Measurements from ENCODE around the gene NGLY1.

NGLY1 gene

DNA sequence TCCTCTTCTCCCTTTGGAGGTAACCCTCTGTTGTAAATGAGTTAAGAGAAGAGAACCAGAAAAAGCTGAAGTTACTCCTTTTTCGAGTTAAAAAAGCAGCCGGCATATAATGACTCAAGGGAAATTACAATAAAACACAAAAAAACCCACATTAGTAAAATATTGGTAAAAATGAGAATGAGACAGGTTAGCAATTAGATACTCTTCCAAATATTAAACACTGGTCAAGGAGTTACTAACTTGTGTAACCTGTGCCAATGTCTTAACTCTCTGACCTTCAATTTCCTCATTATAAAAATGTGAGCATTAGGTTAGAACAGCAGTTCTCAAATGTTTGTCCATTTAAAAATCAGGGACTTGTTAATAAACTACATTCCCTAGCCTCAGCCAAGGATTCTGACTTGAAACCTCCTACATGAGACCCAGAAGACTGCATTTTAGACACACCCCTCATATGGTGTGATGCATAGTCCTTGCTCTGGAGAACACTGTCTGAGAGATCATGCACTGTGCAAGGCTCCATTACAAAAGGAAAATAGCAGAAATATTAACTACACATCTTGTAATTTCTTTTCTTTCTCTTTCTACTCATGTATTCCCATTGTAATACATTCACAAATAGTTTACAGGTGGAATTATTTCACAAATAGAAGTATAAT lies 75.8 kb downstream of the NGLY1 start:
- no peak for DNase-seq

DNA sequence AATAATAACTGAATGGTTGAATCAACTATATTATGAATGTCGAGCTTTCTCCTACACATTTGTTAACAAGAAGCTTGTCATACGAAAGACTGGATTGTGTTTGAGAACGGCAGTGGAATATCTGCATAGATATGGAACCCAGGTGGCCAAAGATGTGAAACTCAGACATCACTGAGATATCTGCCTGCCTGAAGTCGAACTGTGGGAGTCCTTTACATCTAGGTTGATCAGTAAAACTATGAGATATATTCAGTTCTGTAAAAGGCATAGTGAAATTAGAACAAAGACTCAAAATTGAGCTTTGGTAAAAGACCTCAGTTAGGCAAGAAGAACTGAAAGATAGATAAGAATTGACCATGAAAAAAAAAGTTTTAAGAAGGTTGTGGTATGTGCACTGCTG lies 77.0 kb downstream of the NGLY1 start:
- no peak for DNase-seq

DNA sequence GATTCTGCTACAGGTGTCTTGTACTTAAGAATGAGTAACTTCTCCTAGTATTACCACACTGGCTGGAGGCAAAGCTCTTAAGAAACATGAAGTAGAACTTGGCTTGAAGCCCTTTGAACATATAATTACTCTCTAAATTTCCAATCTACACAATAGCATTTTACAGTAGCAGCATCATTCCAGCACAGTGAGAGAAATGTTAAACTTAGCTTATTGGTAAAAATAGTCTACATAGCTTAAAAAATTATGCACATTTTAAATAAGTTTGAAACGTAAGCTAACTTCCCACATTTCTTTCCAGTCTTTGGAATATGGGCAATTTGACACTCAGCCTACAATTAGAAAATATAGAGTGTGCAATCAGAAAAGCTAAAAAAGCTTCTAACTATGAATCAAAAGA lies 85.7 kb downstream of the NGLY1 start:
- DNase-seq: no peak

DNA sequence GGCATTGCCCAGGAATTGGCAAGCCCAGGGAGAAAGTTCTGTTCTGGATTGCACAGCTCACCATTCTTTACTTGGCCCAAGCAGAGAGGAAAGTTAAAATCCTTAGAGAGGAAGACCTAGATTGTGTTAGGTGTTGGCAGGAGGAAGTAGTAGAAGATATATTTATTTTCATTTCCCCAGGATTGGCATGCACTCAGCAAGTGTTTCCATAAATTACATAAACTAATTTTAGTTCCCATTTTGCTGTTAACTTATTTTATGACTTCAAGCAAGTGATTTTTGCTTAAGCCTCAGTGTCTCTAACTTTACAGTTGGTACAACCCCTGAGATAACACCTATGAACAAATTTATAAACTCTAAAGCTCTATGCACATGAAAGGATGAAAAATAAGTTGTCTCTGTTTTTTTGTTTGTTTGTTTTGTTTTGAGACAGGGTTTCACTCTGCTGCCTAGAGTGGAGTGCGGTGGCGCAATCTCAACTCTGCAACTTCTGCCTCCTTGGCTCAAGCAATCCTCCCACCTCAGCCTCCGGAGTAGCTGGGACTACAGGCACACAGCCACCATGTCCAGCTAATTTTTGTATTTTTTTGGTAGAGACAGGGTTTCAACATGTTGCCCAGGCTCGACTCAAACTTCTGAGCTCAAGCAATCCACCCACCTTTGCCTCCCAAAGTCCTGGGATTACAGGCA lies 87.4 kb downstream of the NGLY1 start:
- DNase-seq: no peak

DNA sequence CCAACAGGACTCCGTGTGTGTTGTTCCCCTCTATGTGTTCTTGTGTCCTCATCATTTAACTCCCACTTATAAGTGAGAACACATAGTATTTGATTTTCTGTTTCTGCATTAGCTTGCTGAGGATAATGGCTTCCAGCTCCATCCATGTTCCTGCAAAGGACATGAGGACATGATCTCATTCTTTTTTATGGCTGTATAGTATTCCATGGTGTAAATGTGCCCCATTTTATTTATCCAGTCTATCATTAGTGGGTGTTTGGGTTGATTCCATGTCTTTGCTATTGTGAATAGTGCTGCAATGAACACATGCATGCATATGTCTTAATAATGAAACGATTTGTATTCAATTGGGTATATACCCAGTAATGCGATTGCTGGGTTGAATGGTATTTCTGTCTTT lies 90.0 kb downstream of the NGLY1 start:
- DNase-seq: no peak

DNA sequence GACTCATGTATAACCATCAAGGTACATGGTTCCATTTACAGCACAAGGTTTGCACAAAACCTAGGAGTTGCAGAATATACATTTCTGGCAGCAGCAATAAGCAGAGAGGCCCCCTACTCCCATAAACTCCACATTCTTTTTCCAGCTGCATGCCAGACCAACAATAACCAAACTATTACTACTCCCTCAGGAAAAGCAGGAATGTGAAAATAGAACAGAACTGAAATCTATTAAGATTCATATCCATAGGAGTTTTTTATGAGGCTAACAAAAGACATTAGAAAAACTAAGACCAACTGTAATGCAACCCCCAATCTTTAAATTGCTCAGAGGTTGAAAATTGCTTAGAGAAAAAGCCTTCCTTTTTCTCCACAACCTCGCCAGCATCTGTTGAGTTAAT lies 90.9 kb downstream of the NGLY1 start:
- no peak for DNase-seq

DNA sequence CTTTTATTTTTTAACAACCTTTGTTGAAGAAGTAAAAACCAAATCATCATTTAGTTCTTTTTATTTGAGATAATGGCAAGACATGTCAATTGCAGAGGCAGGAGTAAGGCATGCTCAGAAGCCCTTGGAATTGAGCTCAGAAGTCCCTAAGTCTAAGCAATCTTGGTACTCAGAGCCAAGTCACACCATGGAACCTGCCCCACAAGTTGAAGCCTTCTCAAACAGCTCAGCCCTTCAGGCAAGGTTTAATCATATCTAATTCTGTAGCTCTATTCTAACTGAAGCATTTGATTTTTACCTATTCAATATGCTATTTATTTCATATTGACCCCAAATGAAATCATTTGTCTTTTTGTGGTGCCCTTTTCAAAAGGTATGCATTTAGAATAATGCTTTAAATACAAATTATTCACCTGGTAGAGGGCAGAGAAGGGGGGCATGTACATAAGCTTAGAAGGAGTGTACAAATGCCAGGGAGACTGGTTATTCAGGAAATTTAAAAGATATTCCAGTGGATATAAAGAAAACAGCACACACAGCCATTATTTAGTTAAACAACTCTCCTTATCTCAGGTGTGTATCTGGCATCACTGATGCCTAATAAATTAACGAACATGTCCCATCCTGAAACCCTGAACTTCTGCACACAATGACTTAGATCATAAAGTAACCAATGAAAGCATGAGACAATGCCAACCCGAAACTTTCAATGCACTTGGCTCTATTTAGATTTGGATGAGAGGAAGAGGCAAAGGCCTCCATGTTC lies 92.3 kb downstream of the NGLY1 start:
- DNase-seq: no peak

DNA sequence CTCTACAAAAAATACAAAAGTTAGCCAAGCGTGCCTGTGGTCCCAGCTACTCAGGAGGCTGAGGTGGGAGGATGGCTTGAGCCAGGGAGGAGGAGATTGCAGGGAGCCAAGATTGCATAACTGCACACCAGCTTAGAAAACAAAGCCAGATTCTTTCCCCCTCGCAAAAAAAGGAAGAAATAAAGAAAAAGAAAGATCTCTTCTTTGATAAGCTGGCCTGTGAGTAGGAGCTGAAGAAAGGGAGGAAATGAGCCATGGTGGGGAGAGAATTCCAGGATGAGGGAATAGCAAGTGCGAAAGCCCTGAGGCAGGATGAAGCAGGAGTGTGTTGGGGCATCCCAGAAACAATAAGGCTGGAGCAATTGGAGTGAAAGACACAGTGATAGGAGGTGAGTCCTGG lies 94.0 kb downstream of the NGLY1 start:
- DNase-seq: no peak

DNA sequence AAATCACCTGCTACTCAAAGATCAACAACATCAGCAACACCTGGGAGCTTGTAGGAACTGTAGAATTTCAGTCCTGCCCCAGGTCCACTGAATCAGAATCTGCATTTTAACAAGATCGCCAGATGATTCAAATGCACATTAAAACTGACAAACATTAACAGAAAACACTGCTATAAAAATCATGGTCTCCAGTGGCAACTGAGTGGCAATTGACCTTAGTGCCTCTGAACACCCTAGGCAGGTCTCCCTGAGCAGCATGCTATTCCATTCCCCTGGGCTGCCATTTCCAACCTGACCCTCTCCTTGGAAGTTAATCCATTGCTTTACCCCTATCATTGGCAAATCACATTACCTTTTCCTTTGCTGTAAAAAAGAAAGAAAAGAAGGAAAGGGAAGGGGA lies 95.5 kb downstream of the NGLY1 start:
- no peak for DNase-seq

DNA sequence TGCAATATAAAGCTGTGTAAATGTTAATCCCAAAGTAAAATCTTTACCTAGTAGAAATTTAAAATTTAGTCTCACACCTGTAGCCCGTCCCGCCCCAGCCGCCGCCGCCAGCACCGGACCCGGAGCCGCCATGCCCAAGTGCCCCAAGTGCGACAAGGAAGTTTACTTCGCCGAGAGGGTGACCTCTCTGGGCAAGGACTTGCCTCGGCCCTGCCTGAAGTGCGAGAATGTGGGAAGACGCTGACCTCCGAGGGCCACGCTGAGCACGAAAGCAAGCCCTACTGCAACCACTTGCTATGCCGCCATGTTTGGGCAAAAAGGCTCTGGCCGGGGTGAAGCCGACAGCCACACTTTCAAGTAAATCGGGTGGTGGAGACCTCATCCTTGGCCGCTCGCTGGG lies 96.5 kb downstream of the NGLY1 start:
- no peak for DNase-seq

DNA sequence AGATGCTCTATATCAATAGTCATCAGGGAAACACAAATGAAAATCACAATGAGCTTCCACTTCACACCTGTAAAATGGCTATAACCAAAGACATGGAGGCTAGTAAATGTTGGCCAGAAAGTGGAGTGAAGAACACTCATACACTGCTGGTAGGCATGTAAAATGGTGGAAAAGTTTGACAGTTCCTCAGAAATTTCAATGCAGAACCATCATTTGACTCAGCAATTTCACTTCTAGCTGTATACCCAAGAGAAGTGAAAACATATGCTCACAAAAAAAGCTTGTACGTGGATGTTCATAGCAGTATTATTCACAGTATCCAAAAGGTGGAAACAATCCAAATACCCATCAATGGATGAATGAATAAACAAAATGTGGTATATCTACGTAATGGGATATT lies 99.4 kb downstream of the NGLY1 start:
- no peak for DNase-seq

DNA sequence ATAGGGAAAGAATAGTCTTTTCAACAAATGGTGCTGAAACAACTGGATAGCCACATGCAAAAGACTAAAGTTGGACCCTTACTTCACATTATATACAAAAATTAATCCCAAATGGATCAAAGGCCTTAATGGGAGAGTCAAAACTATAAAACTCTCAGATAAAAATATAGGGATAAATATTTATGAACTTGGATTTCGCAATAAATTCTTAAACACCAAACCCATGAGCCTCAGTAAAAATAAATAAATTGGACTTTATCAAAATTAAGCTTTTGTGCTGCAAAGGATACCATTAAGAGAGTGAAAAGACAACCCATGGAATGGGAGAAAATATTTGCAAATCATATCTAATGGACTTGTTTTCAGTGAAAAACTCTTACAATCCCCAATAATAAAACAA lies 99.8 kb downstream of the NGLY1 start:
- no peak for DNase-seq

DNA sequence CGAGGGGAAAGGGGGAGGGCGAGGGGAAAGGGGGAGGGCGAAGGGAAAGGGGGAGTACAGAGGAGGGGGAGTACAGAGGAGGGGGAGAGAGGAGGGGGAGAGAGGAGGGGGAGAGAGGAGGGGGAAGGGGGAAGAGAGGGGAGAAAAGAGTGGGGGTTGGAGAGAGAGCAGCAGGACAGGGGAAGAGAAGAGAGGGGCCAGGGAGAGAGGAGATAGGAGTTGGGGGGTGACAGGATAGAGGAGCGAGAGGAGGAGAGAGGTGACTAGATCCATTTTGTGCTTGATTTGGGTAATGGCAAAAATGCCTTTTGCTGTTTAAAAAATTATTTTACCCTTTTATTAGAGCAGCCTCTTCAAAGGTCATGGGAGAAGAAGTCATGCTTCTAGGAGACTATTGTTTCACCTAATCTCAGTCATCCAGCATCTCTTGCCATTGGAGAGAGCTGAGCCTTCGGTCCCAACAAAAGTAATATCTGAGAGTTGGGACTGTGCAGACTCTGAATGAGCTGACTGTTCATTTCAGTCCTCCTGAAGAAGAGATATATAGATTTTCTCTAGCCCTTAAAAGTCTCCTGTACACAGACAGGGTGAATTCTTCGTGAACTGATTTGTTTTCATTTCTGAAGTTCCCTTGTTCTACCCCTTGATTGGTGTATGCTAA lies 103.5 kb downstream of the NGLY1 start:
- no peak for DNase-seq

DNA sequence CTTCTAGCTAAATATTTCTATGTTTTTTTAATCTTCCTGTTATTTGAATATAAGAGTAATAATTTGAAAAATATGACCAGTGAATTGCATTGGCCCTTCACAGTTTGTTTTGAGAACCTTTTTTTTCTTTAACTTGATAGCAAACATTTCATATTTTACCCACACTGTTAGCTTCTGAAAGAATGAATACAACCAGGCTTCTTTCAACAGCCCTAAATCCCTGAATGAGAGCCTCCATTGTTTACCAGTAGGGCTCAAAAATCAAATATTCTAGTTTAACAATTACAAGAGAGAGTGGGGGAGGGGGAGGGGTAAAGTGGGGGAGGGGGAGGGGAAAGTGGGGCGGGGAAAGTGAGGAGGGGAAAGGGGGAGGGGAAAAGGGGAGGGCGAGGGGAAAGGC lies 104.1 kb downstream of the NGLY1 start:
- DNase-seq: no peak

DNA sequence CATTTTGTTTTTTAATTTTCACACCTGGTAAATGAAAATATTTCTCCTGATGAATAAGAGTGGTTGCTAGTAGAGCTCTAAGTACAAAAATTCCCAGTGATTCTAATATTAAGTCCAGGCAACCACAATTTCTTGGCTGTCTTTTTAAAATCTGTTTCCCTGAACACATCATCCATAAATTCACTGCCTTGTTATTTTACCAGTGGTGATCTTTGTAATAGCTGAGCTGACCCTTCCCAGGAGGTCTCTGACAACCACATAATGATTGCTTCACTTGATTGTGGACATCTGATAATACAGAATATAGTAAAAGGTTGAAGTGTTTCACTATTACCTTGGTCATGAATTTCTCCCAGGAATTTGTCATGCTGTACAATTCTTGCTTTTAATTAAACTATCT lies 104.7 kb downstream of the NGLY1 start:
- DNase-seq: no peak

DNA sequence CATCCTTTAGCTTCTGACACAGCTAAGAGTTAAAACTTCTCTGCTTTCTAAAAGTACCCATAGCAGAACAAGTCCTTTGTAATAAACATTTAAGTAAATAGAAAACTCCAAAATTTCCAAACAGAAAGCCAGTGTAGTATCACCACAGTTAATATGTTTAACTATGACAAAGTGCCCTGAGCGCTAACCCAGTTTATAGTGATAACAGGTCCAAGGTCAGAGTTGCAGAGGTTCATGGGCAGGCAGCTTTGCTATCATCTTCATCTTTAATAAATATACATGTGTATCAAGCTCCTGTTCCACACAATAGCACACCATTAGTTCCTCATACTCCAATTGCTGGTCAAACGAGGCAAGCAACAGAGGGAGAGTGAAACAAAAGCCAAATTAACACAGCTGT lies 106.1 kb downstream of the NGLY1 start:
- DNase-seq: no peak

DNA sequence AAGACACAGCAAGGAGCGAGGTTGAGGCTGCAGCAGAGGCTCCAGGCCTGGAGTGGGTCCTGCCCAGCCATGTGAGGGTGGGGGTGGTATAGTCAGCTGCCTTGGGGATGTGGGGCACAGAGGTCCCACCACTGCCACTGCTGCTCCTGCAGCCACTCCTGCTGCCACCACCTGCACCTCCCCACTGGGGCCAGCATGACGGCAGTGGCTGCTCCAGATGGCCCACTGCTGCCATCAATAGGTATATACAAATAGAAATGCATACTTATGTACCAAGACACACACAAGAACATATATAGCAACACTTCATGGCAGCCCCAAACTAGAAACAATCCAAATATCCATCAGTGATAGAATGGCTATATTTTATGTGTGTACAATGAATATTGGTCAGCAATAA lies 108.6 kb downstream of the NGLY1 start:
- no peak for DNase-seq

DNA sequence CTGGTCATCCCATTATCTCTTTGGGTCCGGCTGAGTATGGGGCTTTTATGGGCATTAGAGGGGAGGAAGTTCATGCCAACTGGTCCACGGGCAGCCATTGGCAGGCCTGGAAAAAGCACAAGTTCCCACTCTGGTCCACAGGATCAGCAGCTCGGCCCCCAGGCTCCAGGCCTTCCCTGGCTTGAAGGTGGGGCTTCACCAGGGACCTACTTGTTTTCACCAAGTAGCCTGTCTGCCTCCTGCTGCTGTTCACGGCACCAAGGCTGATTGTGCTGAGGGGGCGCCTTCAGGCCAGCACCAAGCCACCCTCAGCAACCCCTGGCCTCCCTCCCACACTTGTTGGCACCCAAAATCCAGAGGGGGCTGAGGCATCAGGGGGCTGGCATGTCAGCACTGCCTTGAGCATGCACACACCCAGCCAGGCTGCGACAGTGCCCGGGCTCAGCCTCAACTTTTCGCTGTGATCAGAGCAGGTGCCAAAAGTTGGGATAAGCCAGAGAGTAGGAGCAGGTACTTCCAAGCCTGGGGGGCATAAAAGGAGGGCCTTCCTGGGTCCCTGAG lies 109.4 kb downstream of the NGLY1 start:
- DNase-seq: no peak

Measured in NCI-H510A (cell line).